Measurements from ENCODE around the gene CCDC120.

CCDC120 gene

DNA sequence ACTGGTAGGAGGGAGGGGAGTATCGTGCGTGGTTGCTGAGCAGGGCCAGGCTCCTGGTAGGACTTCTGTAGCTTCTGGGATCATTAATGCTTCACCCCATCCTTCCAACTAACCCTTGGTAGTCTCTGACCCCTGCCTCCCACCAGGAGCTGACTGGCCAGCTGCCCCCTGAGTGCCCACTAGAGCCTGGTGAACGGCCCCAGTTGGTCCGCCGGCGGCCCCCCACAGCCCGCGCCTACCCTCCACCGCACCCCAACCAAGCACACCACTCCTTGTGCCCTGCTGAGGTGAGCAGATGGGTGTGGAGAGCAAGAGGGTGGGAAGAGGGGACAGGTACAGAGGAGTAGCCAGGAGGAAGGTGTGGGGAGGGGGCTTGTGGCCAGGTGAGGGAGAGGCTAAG is 4.9 kb downstream of the CCDC120 start:
- no peak for DNase-seq

DNA sequence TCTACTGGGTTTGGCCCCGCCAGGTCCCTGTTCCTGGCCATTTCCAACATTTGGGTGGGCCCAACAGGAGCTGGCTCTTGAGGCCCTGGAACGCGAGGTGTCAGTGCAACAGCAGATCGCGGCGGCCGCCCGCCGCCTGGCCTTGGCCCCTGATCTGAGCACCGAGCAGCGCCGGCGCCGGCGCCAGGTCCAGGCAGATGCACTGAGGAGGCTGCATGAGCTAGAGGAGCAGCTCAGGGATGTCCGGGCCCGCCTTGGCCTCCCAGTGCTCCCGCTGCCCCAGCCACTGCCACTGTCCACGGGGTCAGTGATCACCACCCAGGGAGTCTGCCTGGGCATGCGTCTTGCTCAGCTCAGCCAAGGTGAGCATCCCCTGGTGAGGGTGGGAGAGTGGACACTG is 5.5 kb downstream of the CCDC120 start:
- no peak for DNase-seq

DNA sequence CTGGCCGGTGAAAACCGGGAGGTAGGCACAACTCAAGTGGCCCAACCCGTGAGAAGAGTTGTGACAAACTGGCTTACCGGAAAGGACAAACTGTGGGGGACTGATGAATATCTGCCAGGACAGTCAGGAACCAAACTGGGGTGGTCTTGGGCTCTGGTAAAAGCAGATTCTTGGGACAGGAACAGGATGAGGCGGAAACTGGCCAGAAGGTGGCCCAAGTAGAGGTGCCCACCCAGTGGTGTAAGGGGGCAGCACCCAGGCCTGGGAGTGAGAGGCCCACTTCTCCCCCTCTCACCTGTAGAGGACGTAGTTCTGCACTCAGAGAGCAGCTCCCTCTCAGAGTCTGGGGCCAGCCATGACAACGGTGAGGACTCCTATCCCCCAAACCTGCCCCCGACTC is 5.9 kb downstream of the CCDC120 start:
- DNase-seq, result no peak

DNA sequence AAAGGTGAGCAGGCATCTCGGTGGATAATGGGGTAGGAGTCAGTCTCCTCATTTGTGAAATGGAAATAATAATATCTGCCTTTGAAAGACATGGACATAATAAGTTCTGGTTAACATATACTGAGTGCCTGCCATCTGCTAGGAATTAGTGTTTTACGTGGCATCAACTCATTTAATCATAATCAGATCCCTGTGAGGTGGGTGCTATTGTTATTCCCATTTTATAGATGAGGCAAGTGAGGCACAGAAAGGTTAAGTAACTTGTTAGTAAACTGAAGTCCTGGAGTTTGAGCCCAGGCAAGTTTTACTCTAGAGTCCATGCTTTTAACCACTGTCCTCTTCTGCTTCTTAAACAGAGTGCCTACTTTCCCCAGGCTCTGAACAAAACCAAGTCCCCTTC is 7.5 kb downstream of the CCDC120 start:
- DNase-seq, result no peak

DNA sequence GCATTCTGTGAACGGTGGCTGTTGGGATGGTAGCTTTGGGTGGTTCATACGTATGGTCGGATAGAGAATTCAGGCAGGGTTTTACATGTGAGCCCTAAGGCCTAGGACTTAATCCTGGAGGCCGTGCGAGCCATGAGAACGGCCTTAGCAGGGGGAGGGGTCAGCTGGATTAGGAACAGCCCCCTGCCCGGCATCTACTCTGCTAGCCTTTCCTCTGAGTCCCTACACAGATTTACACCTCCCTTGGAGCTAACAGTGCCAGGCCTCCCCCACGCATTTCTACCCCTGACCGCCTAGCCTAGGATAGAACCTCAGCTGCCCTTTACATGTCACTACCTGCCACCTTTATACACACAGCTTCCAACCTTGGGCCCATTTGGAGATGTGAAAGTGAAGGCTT is 7.9 kb downstream of the CCDC120 start:
- no peak for DNase-seq

DNA sequence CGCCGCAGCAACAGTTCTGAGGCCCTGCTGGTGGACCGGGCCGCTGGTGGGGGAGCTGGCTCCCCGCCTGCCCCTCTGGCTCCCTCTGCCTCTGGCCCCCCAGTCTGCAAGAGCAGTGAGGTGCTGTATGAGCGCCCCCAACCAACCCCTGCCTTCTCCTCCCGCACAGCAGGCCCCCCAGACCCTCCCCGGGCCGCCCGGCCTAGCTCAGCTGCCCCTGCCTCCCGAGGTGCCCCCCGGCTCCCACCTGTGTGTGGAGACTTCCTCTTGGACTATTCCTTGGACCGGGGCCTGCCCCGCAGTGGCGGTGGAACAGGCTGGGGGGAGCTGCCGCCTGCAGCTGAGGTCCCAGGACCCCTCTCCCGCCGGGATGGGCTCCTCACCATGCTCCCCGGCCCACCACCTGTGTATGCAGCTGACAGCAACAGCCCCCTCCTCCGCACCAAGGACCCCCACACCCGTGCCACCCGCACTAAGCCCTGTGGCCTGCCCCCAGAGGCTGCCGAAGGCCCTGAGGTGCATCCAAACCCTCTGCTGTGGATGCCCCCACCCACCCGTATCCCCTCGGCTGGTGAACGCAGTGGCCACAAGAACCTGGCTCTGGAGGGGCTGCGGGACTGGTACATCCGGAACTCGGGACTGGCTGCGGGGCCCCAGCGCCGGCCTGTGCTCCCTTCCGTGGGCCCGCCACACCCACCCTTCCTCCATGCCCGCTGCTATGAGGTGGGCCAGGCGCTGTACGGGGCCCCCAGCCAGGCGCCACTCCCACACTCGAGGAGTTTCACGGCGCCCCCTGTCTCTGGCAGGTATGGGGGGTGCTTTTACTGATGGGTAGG is 8.7 kb downstream of the CCDC120 start:
- DNase-seq, result no peak

DNA sequence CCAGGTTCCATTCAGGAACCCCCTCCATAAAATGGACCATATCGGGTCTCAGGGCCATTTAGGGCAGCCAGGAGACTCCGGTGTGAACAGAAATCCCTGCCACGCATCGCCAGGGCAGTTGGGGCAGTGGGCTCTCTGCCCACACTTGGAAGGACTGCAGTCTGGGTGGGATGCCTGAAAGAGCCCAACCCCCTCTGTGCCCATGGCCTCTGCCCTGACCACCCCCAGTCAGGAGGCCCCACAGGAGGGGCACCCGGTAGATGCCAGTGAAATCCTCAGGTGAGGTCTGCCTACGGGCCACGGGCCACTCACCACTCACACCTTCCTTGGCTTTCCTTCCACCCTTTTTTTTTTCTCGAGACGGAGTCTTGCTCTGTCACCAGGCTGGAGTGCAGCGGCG is 10.2 kb downstream of the CCDC120 start:
- no peak for DNase-seq

DNA sequence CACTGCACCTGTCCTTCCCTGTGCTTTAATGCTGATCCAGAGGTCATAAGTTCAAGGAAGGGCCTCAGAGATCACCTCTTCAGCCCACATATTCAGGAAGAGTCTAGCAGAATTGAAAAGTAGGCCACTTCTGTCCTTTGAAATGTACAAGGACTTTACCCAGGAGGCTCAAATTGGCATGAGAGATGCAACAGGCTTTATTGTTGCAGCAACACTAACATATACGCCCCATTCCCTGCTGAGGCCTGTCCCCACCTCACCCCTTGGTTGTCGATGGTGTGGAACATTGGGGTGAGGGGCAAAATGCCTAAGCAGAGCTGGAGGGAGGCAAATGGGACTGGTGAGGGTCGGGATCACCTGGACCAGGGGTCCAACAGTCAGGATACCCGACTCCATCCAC is 12.2 kb downstream of the CCDC120 start:
- no peak for DNase-seq

DNA sequence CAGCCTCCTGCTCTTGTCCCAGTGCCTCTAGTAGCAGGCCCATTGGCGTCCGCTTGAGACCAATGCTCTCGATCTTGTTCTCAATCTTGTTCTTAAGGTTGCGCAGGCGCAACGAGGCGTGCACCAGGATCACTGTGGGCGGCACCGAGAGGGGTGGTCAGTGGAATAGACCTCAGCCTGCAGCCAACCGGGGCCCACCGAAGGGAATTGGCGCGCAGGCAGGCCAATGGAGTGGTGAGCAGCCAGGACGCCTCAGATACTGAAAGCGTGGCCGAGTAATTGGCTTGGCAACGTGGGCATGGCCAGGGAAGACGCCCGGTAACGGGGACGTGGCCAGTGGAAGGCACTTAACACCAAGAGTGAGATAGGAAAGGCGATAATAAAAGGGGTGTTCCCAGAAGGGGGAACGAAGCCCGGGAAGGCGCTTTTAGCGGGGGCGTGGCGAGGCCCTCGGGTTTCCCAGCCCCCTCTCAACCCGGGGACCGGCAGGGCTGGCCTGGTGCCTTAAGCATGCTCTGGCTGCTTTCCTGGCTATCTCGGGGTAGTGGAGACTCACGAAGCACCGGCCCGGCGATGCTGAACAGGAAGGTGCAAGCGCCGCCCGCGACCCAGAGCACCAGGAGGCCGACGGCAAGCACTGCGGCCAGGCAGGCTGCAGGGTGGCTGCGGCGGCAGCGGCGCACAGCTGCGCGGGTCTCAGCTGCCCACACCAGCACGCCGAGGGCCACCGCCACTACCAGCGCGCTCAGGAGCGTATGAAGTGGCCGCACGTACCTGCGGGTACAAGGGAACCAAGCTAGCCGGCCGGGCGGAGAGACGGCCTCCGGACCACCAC is 13.3 kb downstream of the CCDC120 start:
- DNase-seq, result peak; percentile 44

DNA sequence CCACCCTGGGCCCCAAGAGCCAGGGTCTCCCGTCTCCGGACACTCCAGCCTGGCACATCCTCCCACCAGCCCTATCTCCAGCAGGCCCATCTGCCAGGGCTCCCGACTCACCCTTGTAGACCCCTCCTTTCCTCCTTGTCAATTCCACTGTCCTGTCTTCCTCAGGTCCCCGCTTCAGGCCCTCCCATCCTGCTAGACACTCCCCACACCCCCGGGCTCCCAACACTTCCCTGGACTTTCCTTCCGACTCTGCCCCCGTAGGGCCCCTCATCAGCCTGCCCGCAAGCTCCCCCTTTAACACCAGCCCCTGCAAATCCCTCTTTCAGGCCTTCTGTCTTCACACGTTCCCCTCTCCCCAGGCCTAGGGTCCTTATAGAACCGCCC is 13.9 kb downstream of the CCDC120 start:
- no peak for DNase-seq

DNA sequence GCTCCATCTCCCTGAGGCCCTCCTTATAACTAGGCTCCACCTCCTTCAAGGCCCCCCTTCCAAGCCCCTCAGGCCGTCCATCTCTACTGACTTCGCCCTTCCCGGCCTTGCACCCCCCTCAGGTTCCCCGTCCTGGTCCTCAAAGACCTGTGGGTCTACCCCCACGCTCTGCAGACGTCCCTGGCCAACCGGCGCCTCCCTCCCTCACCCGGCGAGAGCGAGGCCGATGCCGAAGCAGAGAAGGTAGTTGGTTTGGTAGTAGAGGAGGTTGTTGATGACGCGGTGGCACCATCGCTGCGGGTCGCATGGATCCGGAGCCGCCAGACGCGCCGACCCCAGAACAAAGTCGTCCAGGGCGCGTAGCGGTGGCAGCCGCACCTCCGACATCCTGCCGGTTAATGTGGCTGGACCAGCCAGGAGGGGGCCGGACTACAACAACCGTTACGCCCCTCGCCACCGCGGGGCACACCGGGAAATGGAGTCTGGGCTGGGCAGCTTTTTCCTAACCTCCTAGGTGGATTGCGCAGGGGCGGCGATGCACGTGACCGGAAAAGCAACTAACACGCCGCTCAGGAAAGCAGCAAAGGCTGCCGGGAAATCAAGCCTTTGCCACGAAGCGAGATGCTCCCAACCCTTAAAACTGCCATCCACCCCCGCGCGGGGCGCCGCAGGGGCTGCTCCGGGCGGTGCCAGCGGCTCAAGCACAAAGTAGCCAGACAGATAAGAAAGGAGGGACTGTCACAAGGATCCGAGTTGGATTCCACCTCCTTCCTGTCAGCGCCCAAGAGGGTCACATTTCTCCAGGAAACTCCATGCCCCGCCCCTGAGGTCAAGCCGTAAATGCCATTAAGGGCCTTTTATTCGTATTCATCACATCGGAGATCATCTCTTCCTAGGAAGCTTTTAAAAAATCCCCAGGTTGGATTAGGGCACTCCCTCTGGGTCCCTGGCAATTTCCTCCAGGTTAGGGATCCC is 15.1 kb downstream of the CCDC120 start, which contains the start of gene PRAF2:
PRAF2 (minus strand) TSS at position 402 of the 975 bp plus-strand sequence; CDS start at position 387, 15 bp downstream.
- DNase-seq, result peak; percentile 93

DNA sequence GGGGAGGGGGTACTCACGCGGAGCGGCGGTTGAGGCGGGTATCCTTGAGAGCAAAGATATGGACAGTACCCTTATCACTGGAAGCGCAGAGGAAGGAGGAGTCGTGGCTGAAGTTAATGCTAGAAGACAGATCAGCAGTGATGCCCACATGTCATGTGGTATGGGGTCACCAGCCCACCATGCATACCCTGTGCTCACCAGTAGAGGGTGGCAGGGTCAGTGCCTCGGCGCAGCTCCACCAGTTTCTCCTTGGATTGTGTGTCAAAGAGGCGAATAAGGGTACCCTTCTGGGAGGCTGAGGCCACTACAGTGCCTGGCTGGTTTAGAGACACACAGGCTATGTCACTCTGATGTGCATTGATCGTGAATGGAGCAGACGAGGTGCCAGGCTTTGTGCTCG is 16.5 kb downstream of the CCDC120 start:
- no peak for DNase-seq

DNA sequence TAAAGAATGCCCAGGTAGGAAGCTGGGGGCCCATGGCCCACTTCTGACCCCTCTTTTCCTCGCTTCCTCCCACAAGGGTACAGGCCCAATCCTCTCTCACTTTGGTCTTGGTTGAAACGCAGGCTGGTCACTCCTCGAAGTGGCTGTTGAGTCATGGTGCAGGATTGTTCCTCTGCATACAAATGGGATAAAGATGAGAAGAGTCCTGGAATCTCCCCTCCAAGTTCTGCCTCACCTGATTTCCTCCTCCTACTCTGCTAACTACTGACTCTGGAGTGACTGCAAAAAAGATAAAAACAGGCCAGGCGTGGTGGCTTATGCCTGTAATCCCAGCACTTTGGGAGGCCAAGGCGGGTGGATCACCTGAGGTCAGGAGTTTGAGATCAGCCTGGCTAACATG is 19.1 kb downstream of the CCDC120 start:
- no peak for DNase-seq

DNA sequence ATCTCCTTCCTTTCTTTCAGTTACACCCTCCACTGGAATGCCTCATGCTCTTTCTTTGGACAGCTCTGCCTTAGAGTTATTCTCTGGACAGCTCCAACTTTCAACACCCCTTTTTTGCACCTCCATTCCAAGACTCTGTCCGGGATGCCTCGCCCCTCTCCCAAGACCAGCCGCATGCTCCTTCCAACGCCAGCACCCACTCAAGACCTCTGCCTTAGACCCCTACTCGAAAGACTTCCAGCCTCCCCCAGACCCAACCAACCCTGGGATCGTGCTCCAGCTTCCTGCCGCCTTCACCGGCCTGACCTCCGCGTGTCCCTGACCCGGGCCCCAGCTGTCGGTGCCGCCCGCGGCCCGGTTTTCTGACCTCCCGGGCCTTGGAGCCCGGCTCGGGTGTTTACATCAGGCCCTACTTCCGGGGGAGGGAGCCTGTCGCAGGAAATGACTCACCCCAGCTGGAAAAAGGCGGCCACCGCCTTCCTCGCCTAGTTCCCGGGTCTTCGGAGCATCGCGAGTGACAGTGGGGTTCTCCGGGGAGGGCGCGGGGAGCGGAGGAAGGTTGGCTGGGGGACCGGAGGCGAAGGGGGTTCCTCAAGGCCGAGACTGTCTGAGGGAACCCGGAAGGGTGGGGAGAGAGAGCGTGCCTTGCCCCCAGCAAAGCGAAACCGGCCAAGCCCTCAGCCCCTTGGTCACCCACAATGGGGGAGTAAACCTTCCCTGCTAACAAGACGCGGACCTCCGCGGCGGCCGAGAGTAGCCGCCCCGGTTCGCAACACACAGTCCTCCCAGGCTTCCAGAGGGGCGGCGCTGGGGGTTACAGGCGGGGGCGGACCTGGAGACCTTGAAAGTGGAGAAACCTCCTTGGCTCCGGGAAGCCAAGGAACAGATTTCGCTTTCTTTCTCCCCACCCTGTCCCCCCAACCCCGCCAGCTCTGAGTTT is 21.0 kb downstream of the CCDC120 start, which contains the start of gene WDR45:
WDR45 (minus strand) TSS at position 399 of the 940 bp plus-strand sequence. CDS start 1,792 bp downstream, outside the sequence.
- peak; percentile 80 for DNase-seq

DNA sequence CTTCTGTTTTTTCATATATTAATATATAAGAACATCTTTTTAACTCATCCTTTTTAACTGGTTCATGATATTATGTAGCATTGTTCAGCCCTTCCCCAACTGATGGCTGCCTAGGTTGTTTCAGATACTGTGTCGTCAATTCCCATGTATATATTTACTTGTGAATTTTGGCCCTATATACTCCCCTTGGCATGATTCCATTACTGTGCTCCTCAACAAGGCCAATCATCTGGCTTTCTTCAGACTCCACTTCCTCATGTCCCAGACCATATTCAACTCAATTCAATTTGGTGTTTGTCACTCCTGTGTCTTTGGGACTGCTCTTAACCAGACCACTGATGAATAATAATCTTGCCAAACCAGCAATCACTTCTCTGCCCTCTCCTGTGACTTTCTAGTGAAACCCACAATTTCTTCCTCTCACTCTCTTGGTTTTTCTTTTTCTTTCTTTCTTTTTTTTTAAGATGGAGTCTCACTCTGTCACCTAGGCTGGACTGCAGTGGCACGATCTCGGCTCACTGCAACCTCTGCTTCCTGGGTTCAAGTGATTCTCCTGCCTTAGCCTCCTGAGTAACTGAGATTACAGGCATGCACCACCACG is 23.6 kb downstream of the CCDC120 start:
- no peak for DNase-seq

DNA sequence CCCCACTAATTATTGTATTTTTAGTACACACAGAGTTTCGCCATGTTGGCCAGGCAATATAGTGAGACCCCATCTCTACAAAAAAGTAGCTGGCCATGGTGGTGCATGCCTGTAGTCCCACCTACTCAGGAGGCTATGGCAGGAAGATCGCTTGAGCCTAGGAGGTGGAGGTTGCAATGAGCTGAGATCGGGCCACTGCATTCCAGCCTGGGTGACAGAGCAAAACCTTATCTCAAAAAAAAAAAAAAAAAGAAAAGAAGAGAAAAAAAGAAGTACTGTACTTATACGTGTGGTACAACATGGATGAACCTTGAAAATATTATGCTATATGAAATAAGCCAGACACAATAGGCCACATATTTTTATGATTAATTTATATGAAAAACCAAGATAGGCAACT is 30.8 kb downstream of the CCDC120 start:
- no peak for DNase-seq

DNA sequence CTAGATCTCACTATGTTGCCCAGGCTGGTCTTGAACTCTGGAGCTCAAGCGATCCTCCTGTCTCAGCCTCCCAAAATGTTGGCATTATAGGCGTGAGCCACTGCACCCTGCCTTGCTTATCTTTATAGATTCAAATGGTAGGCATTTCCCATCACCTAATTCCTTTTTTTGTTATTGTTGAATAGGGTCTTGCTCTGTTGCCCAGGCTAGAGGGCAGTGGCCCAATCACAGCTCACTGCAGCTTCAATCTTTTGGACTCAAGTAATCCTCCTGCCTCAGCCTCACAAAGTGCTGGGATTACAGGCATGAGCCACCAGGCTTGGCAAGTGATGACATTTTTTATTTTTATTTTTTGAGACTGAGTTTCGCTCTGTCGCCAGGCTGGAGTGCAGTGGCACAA is 37.6 kb downstream of the CCDC120 start:
- DNase-seq, result no peak

DNA sequence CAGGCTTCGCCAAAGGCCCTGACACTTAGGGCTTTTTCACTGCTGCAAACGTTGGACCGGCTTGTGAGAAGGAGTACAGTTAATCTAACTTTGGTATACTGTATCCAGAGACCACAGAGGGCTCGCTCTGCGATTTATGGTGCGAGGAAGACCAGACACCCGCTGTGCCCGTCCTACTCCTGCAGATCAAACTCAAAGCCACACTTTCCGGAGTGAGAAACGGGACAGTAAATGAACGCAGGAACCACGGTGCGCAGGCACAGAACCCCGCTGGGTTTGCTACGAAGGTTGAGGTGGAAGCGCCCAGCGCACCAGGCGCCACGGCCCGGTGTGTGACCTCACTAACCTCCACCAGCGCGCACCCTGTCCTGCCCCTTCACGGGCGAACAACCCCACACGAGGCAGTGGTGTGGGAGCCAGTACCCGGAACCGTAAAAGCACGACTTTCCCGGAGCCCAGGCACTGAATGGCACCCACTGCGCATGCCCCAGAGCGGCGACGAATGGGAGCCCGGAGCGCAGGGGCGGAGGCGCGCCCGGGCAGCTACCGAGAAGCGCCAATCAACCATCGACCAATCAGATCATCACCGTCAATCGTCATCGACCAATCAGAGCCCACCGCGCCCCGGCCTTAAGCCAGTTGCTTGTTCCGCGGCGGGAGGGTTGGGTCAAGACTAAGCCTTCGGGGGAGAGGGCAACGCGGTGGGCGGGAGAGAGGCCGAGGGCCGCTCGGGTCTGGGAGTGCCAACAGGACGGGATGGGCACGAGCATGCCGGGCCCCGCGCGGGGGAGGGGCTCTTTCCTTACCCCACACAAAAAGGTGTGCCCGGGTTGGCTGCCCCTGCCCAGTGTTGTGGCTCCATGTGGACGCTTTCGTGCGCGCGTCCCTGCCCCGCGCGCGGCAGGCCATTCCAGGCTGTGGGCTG is 42.2 kb downstream of the CCDC120 start:
- peak; percentile 91 for DNase-seq

DNA sequence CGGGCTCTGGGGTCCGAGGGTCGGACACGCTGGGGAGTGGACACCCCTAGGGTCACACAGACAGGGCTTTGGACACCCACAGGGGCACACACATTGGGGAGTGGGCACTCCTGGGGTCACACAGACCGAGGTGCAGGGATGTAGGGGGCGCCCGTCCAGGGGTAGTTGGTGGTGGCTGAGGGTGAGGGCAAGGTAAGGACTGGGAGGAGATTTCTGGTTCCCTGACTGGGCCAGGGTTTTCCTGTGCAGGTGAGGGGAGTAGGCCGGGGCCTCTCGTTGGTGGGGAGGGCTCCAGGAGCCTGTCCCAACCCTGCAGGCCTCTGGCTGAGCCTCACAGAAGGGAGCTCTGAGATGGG is 42.8 kb downstream of the CCDC120 start:
- DNase-seq, result no peak

DNA sequence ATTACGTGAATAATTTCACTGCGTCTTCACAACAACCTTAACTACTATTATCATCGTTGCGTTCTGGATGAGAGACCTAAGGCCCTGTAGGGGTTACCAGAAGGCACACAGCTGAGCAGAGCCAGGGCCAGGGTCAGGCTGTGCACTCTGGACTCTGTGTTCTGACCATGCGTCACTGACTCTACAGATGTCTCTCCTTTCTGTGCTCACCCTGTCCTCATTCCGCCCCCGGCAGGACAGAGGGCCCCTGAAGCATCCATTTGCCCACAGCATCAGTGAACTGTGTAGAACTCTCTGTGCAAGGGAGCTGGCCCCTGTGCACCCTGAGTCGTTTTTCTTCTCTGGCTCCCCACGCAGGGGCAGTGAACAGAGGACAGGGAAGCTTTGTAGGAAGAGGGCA is 43.4 kb downstream of the CCDC120 start:
- no peak for DNase-seq

Data from fibroblast of skin of back (primary cell).